Fibroblast of skin of scalp (primary cell): ENCODE results near the gene GYG2. TPM values are rescaled to one million over a fixed set of nuclear protein-coding genes. Genes with fewer than 3 reads are reported as not detected.
"Not testable (repeated sequence)": the region's sequence is repeated elsewhere in the genome, so short reads cannot be mapped to it uniquely, and the experiment has no call there.

ENCODE experiments used
- DNase-seq: peaks from one replicate; pipeline ENCODE4 v3.0.0-alpha.2; 2013
- polyA plus RNA-seq, 2 experiments: library from polyadenylated mRNA; unstranded; fragments of 120-200 nt; gene quantifications; one replicate each; pipeline ENCODE4 v1.2.1, GENCODE V29; 2013; ENCODE audit not compliant: insufficient read length in 2 of 2

GYG2 gene
- polyA plus RNA-seq (2013, experiment 1 of 2; ENCODE audit: insufficient read length): 5.9 TPM
- 6.1 TPM for polyA plus RNA-seq (2013, experiment 2 of 2; ENCODE audit: insufficient read length)

DNA sequence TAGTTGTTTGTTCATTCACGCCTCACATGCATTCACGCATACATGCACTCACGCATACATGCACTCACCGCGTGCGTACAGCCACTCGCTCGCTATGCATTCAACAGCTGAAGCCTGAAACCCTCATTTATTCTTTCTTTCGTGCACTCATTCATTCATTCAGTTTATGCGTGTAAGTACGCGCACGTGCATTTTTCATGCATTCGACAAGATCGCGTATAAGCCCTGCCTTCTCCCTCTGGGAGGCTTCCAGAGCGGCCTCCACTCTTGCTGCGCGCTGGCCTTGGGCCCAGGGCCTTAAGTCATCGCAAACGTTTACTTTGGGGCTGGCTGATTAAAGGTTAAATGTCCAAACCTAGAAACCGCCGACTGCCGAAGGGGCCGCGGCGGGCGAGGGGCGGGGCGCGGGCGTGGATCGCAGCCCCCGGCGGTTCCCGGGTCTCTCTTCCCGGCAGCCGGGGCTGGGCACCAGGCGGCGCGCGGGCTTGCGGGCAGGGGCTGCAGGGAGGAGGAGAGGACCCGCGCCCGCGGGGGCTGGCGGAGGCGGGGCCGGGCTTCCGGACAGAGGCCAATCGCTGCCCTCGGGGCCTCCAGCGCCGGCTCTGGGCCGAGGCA is at the start of gene GYG2:
GYG2 (plus strand) TSS at position 587 of the 615 bp plus-strand sequence. CDS start 1,259 bp downstream, outside the sequence.
- DNase-seq: peak; percentile 28

DNA sequence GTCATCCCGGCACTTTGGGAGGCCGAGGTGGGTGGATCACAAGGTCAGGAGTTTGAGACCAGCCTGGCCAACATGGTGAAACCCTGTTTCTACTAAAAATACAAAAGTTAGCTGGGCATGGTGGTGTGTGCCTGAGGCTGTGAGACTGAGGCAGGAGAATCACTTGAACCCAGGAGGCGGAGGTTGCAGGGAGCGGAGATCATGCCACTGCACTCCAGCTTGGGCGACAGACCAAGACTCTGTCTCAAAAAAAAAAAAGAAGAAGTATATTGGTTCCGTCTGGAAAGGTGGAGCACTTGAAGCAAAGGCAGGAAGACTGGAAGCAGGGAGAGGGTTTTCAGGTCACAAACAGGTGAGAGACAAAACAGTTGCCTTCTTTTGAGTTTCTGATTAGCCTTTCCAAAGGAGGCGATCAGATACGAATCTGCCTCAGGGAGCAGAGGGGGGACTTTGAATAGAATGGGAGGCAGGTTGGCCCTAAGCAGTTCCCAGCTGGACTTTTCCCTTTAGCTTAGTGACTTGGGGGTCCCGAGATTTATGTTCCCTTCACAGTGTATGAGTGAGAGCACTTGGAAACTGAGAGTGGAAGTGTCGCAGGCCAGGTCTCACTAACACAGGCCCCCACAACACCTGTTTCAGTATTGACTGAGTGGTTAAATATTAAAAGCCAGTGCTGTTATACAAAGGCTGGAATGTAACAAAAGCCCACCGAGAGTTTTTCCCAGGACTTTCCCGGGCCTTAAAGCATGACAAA is 48.1 kb upstream of the GYG2 start:
- DNase-seq: not testable (repeated sequence)

DNA sequence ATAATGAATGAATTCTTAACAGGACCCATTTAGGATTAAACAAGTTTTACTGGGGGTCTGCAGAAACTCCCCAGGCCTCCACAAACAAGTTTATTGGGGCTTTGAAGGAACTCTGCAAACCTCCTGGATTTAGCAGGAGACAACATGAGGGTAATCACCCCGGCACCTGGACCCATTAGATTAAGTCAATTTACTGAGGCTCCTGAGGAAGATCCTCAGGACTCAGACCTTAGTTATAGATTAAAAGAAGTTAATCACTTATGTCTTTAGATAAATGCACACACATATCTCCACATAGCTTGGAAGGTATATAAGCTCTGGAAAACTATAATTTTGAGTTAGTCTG is 47.5 kb upstream of the GYG2 start:
- DNase-seq: no peak

DNA sequence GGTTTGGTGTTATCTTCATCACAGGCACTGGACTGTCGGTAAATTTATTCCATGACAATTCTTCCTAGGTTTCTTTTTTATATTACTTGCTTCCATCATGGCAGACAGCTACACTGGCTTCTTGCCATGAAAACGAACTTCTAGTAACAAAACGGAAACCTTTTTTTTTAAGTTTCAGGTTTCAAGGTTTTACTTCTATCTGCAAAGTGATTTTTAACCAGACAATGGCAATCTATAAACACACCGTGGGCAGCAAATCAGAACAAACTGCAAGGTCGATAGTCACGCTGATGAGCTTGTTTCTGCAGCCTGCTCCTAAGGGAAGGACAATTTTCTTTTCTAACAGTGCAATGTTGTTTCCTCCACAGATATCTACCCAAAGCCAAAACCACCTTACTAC is 47.0 kb upstream of the GYG2 start:
- DNase-seq: no peak

GRCh38 chrX:2782171-2782570 is 46.6 kb upstream of the GYG2 start:
- DNase-seq: no peak

DNA sequence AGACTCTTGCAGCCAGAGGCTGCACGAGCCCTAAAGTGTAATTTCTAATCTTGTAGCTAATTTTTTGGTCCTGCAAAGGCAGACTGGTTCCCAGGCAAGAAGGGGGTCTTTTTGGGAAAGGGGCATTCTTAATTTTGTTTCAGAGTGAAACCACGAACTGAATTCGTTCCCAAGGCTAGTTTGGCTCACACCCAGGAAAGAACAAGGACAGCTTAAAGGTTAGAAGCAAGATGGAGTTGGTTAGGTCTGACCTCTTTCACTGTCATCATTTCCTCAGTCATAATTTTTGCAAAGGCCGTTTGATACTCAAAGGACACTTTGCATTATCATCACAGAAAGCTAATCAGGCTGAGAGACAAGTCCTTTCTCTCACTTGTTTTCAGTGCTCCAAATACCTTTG is 46.0 kb upstream of the GYG2 start:
- DNase-seq: no peak

DNA sequence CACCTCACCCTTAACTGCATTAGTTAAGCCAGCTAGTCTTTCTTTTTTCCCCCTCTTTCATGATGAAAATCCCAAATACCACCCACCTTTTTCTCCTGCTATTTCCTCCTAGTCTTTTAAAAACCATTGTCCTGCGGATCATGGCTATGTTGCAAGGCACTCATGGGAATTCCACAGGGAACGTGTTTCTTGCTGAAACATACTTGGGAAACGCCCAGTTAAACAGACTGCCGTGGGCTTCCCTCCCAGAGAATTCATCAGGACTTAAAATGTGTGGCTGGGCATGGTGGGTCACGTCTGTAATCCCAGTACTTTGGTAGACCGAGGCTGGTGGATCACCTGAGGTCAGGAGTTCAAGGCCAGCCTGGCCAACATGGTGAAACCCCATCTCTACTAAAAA is 44.7 kb upstream of the GYG2 start:
- DNase-seq: no peak

DNA sequence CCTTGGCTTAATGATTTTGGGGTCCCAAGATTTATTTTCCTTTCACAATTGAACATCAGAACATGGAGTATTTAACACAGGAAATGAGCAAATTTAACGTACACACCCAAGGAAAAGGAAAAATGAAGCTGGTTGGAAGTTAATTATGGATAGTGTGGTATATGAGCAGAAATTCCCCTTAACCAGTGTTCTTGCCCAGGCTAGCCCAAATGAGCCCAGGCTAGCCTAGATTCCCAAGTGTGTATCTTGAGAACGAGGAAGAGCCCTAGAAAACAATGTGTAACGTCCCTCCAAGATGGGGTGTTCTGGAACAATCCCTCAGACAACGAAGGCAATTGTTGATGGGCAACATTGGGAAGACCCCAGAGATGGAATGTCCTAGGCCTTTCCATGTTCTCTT is 43.2 kb upstream of the GYG2 start:
- no peak for DNase-seq

DNA sequence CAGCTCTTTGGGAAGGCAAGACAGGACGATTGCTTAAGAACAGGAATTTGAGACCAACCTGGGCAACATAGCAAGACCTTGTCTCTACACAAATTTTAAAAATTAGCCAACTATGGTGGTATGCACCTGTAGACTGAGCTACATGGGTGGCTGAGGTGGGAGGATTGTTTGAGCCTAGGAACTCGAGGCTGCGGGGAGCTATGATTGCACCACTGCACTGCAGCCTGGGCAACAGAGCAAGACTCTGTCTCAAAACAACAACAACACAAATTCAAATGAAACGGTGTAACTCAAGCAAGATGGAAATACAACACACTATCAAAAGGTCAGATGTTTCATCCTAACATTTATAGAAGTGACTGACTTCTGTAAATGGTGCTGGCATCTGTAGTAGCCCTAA is 39.8 kb upstream of the GYG2 start:
- no peak for DNase-seq

- no peak for DNase-seq
Observed at GRCh38 chrX:2789569-2789968, 39.2 kb upstream of the GYG2 start.

- no peak for DNase-seq
Observed at GRCh38 chrX:2793752-2794151, 35.0 kb upstream of the GYG2 start.

GRCh38 chrX:2794336-2794735 is 34.4 kb upstream of the GYG2 start:
- DNase-seq: no peak

- DNase-seq: not testable (repeated sequence)
Observed at GRCh38 chrX:2796808-2797207, 31.9 kb upstream of the GYG2 start.

DNA sequence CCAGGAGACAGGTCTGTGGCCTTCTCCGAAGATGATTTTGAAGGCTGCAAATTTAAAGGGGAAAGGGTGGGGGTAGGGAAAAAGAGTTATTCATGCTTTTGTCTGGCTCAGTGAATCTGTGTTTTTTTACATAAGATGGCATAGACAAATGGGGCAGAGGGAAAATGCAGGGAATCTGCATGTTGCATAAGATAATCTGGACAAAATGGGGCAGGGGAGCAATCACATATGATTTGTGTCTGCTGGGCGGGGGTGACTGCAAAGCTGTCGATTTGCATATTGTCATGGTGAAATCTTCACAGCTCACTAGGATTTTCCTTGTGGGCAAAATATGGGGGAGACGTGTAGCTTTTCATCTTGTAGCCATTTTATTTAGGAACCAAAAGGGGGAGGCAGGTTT is 29.4 kb upstream of the GYG2 start:
- DNase-seq: no peak

DNA sequence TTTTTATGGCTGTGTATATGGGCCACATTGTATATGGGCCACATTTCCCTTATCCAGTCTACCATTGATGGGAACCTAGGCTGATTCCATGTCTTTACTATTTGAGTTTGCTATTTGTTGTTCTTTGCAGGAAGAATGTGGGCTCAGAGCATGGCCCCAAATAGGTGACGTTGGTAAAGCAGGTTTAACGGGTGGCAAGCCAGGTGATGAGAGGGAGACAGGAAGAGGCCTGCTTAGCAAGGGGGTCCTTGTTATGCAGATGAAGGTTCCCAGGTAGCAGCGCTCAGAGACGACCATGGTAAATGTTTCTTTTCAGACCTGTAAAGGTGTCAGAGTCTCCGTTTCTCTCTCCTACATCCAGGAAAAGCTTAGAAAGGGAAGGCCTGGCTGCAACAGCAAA is 28.8 kb upstream of the GYG2 start:
- DNase-seq: not testable (repeated sequence)

GRCh38 chrX:2801223-2801622 is 27.5 kb upstream of the GYG2 start:
- no peak for DNase-seq

DNA sequence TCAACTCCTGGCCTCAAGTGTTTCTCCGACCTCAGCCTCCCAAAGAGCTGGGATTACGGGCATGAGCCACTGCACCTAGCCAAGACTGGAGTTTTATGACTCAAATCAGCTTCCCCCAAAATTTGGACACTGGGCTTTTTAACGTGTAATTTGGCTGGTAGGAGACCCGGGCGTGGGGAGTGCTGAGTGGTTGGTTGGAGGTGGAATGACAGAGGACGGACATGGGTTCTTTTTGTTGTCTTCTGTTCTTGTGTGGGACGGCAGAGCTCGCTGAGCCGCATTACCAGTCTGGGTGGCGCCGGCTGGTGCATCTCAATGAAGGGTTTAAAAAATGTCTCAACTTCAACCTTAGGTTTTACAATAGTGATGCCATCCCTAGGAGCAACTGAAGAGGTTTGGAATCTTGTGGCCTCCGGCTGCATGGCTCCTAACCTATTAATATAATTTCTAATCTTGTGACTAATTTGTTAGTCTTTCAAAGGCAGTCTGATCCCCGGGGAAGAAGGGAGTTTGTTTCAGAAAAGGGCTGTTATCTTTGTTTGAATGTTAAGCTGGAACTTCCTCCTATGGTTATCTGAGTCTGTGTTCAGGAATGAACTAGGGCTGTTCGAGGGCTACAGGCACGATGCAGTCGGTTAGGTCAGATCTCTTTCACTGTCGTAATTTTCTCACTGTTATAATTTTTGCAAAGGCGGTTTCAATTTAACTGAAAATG is 26.2 kb upstream of the GYG2 start:
- DNase-seq: peak; percentile 46

- DNase-seq: not testable (repeated sequence)
Observed at GRCh38 chrX:2803486-2803885, 25.2 kb upstream of the GYG2 start.

DNA sequence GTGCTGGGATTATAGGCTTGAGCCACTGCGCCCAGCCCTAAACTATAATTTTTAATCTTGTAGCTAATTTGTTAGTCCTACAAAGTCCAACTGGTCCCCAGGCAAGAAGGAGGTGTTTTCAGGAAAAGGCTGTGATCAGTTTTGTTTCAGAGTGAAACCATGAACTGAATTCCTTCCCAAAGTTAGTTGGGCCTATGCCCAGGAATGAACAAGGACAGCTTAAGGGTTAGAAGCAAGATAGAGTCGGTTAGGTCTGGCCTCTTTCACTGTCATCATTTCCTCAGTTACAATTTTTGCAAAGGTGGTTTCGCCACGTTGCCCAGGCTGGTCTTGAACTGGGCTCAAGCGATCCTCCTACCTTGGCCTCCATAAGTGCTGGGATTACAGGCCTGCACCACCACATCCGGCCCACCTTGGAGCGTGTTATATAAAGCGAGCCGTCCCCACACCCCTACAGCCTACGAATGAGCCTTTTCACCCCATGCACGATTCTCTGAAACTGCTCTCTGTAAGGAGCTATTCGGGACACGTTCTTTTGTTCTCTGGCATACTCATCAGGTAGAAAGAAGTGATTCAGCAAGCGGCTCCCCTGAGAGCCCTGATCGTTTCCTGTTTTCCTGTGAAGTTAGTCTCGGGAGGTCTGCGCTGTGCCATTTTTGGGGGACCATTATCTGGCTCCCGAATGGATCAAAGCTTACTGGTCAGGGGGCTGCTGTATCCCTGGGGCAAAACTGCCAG is 24.5 kb upstream of the GYG2 start:
- peak; percentile 14 for DNase-seq

DNA sequence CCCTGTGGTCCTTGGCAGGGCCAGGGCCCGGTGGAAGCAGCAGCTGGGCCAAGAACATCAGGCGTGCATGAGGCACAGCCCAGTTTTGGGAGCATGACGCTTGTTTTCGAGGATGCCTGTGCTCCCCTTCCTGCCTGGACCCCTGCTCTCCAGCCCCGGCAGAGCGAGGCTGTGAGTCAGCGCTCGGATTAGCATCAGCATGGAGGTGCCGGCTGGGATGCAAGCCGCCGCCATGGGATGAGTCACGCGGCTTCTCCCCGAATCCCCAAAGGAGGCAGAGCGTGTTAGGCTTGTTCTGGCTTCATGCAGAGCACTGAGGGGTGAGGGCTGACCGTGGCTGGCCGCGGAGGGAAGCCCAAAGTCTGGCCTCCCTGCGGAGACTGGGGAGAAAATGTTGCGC is 23.9 kb upstream of the GYG2 start:
- peak; percentile 87 for DNase-seq

- peak; percentile 41 for DNase-seq
Observed at GRCh38 chrX:2811271-2811670, 17.5 kb upstream of the GYG2 start.

GRCh38 chrX:2812161-2812907 is 16.4 kb upstream of the GYG2 start:
- DNase-seq: peak; percentile 53
